HepG2 (cell line): ENCODE results near the gene C5orf24. TPM values are rescaled to one million over a fixed set of nuclear protein-coding genes. Genes with fewer than 3 reads are reported as not detected.

Experiments
- BRD4 ChIP-seq: sonication (generic); formaldehyde crosslinking; IDR thresholded peaks from 2 replicates; pipeline ENCODE4 v1.4.0; 2020; ENCODE audit warnings: missing genetic modification reagents
- NFE2 ChIP-seq: sonication (generic); formaldehyde crosslinking; IDR thresholded peaks from 2 replicates; pipeline ENCODE4 v1.4.0; 2020; ENCODE audit warnings: missing genetic modification reagents
- RARA ChIP-seq: IDR thresholded peaks from 2 replicates; pipeline ENCODE4 v1.6.1; 2016; ENCODE audit warnings: missing genetic modification reagents, missing compliant biosample characterization
- RBFOX2 ChIP-seq: fragments of 200-400 bp; formaldehyde crosslinking; IDR thresholded peaks from 2 replicates; pipeline ENCODE4 v1.6.1; 2017; ENCODE audit warnings: low read depth, mild to moderate bottlenecking, low read length
- RFXAP ChIP-seq: sonication (generic); formaldehyde crosslinking; IDR thresholded peaks from 2 replicates; pipeline ENCODE4 v1.4.0; 2020; ENCODE audit warnings: missing genetic modification reagents, borderline replicate concordance
- SMARCC2 ChIP-seq: fragments of 450-650 bp; IDR thresholded peaks from 2 replicates; pipeline ENCODE4 v1.6.1; 2017; ENCODE audit warnings: antibody characterized with exemption, mild to moderate bottlenecking
- SP5 ChIP-seq: IDR thresholded peaks from 2 replicates; pipeline ENCODE4 v1.6.1; 2016; ENCODE audit warnings: low read depth, borderline replicate concordance
- ZFYVE20 ChIP-seq: sonication (generic); formaldehyde crosslinking; IDR thresholded peaks from 2 replicates; pipeline ENCODE4 v1.8.0; 2023; ENCODE audit warnings: low read depth, mild to moderate bottlenecking, moderate library complexity, missing genetic modification reagents, borderline replicate concordance
- ZIK1 ChIP-seq: sonication (generic); formaldehyde crosslinking; IDR thresholded peaks from 2 replicates; pipeline ENCODE4 v1.5.0; 2020; ENCODE audit warnings: mild to moderate bottlenecking, low read depth, missing genetic modification reagents, borderline replicate concordance
- ZNF232 ChIP-seq: sonication (generic); formaldehyde crosslinking; IDR thresholded peaks from 2 replicates; pipeline ENCODE4 v1.4.0; 2020; ENCODE audit warnings: missing genetic modification reagents, borderline replicate concordance
- ZNF292 ChIP-seq: sonication (generic); formaldehyde crosslinking; IDR thresholded peaks from 2 replicates; pipeline ENCODE4 v1.8.1; 2022; ENCODE audit warnings: mild to moderate bottlenecking, low read depth, missing genetic modification reagents, borderline replicate concordance
- ZNF367 ChIP-seq: sonication (generic); formaldehyde crosslinking; IDR thresholded peaks from 2 replicates; pipeline ENCODE4 v1.4.0; 2020; ENCODE audit warnings: missing genetic modification reagents, borderline replicate concordance
- ZNF44 ChIP-seq: sonication (generic); formaldehyde crosslinking; IDR thresholded peaks from 2 replicates; pipeline ENCODE4 v1.5.1; 2020; ENCODE audit warnings: mild to moderate bottlenecking, missing genetic modification reagents
- ZNF773 ChIP-seq: sonication (generic); formaldehyde crosslinking; IDR thresholded peaks from 2 replicates; pipeline ENCODE4 v1.4.0; 2020; ENCODE audit warnings: missing genetic modification reagents, borderline replicate concordance
- polyA plus RNA-seq, 8 experiments: library from polyadenylated mRNA; depleted of rRNA in 3 of 8; stranded (reverse) in 7 of 8; unstranded in 1 of 8; fragments of >200 nt; fragmentation: Illumina TruSeq in 4 of 8; extraction: Trizol in 4 of 8; gene quantifications; 2 replicates each; pipeline versions ENCODE4 v1.2.1 to v1.2.3, GENCODE V29; 2011 to 2016; ENCODE audit warnings: low read depth in 4 of 8, missing spikeins in 1 of 8, mixed read lengths in 1 of 8; ENCODE audit not compliant: insufficient read depth in 1 of 8
- total RNA-seq, 5 experiments: library from RNA; depleted of rRNA; stranded (reverse); fragments of >200 nt; fragmentation: Illumina TruSeq; extraction: Trizol; gene quantifications; 2 replicates each; pipeline ENCODE4 v1.2.3, GENCODE V29; 2016; ENCODE audit warnings: low read depth in 1 of 5
- TF ChIP-seq, protein P1 (sequence below): sonication (generic); formaldehyde crosslinking; IDR thresholded peaks from 2 replicates; pipeline ENCODE4 v1.5.0; 2020; ENCODE audit warnings: mild to moderate bottlenecking, low read depth, missing genetic modification reagents, borderline replicate concordance
- TF ChIP-seq, protein P2 (sequence below): sonication (generic); formaldehyde crosslinking; IDR thresholded peaks from 2 replicates; pipeline ENCODE4 v1.8.1; 2023; ENCODE audit warnings: mild to moderate bottlenecking, inconsistent platforms, moderate library complexity, missing genetic modification reagents, borderline replicate concordance
- TF ChIP-seq, protein P3 (sequence below): sonication (generic); formaldehyde crosslinking; IDR thresholded peaks from 2 replicates; pipeline ENCODE4 v1.4.0; 2020; ENCODE audit warnings: mild to moderate bottlenecking, missing genetic modification reagents
- TF ChIP-seq, protein P4 (sequence below): sonication (generic); formaldehyde crosslinking; IDR thresholded peaks from 2 replicates; pipeline ENCODE4 v1.4.0; 2020; ENCODE audit warnings: missing genetic modification reagents
- TF ChIP-seq, protein P5 (sequence below): sonication (generic); formaldehyde crosslinking; IDR thresholded peaks from 2 replicates; pipeline ENCODE4 v1.4.0; 2020; ENCODE audit warnings: missing genetic modification reagents

C5orf24 gene
- total and polyA plus RNA-seq, 2 of the 13 experiments (the other 11 are each of a cell fraction or from before 2014, with no cell fraction given) = 34.6 to 41.5 TPM

DNA sequence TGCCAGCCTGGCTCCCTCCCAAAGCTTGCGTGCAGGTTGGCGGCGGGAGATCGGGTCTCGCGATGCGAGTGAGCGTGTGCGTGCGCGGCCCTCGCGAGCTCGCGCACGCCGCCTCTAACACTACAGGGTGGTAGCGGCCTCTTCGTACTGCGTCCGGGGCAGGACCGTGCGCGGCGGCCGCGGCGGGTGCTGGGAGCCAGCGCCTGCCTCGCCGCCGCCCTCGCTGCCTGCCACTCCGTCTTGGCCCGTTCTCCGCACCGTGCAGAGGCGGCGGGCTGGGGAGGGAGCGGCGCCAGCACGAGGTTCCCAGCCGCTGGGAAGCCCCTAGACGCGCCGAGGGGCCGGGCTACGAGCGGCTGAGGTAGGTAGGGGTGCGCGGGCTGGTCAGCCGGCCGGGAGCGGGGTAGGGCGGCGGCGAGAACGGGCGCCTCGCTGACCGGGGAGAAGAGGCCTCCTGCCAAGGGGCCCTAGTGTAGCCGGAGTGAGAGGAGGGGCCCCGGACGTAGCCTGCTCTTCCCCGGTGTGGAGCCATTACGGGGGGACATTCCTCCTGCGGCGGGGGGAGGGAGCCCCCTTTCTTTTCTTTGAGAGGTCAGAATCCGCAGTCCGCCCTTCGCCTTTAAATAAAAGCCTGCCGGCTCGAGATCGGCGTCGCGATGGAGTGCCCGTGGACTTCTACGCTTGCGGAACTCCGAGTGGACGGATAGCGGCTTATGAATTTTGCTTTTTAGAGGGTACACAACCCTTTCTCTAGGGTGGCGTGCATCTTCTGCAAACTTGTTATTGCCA, at the start of gene C5orf24 (continued):
- no peak for TF ChIP-seq ZNF292 (CRISPR knock-in tag)
- peak; percentile 99 for TF ChIP-seq RBFOX2
- TF ChIP-seq ZIK1 (CRISPR knock-in tag) = peak; percentile 91; the same call in 1 of the 2 replicates
- no peak for TF ChIP-seq SMARCC2
- TF ChIP-seq ZNF773 = 0 out of 2 replicates have a peak, but pooled peaks have one; percentile 37
- TF ChIP-seq RARA (CRISPR knock-in tag) = 0 out of 2 replicates have a peak, but pooled peaks have one; percentile 10
- peak; percentile 27; the same call in 1 of the 2 replicates for TF ChIP-seq BRD4 (CRISPR knock-in tag)
- TF ChIP-seq, protein P1, sequence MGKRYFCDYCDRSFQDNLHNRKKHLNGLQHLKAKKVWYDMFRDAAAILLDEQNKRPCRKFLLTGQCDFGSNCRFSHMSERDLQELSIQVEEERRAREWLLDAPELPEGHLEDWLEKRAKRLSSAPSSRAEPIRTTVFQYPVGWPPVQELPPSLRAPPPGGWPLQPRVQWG (CRISPR knock-in tag) = no peak
- TF ChIP-seq, protein P2, sequence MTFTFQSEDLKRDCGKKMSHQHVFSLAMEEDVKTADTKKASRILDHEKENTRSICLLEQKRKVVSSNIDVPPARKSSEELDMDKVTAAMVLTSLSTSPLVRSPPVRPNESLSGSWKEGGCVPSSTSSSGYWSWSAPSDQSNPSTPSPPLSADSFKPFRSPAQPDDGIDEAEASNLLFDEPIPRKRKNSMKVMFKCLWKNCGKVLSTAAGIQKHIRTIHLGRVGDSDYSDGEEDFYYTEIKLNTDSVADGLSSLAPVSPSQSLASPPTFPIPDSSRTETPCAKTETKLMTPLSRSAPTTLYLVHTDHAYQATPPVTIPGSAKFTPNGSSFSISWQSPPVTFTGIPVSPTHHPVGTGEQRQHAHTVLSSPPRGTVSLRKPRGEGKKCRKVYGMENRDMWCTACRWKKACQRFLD (CRISPR knock-in tag) = peak; percentile 92
- no peak; the same call in 1 of the 2 replicates for TF ChIP-seq ZNF44 (CRISPR knock-in tag)
- TF ChIP-seq ZNF232 (CRISPR knock-in tag) = peak; percentile 67; the same call in 1 of the 2 replicates
- TF ChIP-seq, protein P3, sequence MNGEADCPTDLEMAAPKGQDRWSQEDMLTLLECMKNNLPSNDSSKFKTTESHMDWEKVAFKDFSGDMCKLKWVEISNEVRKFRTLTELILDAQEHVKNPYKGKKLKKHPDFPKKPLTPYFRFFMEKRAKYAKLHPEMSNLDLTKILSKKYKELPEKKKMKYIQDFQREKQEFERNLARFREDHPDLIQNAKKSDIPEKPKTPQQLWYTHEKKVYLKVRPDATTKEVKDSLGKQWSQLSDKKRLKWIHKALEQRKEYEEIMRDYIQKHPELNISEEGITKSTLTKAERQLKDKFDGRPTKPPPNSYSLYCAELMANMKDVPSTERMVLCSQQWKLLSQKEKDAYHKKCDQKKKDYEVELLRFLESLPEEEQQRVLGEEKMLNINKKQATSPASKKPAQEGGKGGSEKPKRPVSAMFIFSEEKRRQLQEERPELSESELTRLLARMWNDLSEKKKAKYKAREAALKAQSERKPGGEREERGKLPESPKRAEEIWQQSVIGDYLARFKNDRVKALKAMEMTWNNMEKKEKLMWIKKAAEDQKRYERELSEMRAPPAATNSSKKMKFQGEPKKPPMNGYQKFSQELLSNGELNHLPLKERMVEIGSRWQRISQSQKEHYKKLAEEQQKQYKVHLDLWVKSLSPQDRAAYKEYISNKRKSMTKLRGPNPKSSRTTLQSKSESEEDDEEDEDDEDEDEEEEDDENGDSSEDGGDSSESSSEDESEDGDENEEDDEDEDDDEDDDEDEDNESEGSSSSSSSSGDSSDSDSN (CRISPR knock-in tag) = peak; percentile 99
- TF ChIP-seq ZNF367 (CRISPR knock-in tag) = no peak; the same call in 1 of the 2 replicates
- no peak for TF ChIP-seq NFE2 (CRISPR knock-in tag)
- TF ChIP-seq SP5 (CRISPR knock-in tag) = peak; percentile 16; the same call in 1 of the 2 replicates
- TF ChIP-seq, protein P4, sequence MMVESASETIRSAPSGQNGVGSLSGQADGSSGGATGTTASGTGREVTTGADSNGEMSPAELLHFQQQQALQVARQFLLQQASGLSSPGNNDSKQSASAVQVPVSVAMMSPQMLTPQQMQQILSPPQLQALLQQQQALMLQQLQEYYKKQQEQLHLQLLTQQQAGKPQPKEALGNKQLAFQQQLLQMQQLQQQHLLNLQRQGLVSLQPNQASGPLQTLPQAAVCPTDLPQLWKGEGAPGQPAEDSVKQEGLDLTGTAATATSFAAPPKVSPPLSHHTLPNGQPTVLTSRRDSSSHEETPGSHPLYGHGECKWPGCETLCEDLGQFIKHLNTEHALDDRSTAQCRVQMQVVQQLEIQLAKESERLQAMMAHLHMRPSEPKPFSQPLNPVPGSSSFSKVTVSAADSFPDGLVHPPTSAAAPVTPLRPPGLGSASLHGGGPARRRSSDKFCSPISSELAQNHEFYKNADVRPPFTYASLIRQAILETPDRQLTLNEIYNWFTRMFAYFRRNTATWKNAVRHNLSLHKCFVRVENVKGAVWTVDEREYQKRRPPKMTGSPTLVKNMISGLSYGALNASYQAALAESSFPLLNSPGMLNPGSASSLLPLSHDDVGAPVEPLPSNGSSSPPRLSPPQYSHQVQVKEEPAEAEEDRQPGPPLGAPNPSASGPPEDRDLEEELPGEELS (CRISPR knock-in tag) = peak; percentile 61
- TF ChIP-seq RFXAP (CRISPR knock-in tag) = peak; percentile 83; the same call in 1 of the 2 replicates
- TF ChIP-seq ZFYVE20 (CRISPR knock-in tag) = peak; percentile 82; the same call in 1 of the 2 replicates
- TF ChIP-seq, protein P5, sequence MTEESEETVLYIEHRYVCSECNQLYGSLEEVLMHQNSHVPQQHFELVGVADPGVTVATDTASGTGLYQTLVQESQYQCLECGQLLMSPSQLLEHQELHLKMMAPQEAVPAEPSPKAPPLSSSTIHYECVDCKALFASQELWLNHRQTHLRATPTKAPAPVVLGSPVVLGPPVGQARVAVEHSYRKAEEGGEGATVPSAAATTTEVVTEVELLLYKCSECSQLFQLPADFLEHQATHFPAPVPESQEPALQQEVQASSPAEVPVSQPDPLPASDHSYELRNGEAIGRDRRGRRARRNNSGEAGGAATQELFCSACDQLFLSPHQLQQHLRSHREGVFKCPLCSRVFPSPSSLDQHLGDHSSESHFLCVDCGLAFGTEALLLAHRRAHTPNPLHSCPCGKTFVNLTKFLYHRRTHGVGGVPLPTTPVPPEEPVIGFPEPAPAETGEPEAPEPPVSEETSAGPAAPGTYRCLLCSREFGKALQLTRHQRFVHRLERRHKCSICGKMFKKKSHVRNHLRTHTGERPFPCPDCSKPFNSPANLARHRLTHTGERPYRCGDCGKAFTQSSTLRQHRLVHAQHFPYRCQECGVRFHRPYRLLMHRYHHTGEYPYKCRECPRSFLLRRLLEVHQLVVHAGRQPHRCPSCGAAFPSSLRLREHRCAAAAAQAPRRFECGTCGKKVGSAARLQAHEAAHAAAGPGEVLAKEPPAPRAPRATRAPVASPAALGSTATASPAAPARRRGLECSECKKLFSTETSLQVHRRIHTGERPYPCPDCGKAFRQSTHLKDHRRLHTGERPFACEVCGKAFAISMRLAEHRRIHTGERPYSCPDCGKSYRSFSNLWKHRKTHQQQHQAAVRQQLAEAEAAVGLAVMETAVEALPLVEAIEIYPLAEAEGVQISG (CRISPR knock-in tag) = peak; percentile 92
